A549 (cell line): ENCODE results near the gene RBMXL3. TPM values are rescaled to one million over a fixed set of nuclear protein-coding genes. Genes with fewer than 3 reads are reported as not detected.

Source experiments
- ATAC-seq, 2 experiments: fragments of 200-7000 bp in 1 of 2; fragments of >200 bp in 1 of 2; cut with Nextera tagmentation in 1 of 2; cut with Tn5 transposase in 1 of 2; 3 replicates each; pipeline versions ENCODE4 v1.8.0 to v1.9.1; 2018 to 2020; ENCODE audit warnings: mild to moderate bottlenecking in 1 of 2, moderate library complexity in 1 of 2
- CTCF ChIA-PET: fragments of 300-600 bp; sonication (Branson Sonifier 250); formaldehyde crosslinking; extraction: SDS; loops from one replicate; lab custom pipeline; 2021; ENCODE audit warnings: antibody characterized with exemption, inconsistent platforms; lab: Yijun Ruan, JAX
- POLR2A ChIA-PET: fragments of 350-600 bp; formaldehyde crosslinking; extraction: SDS; loops from one replicate; lab custom pipeline; 2021; ENCODE audit warnings: antibody characterized with exemption, inconsistent platforms; lab: Yijun Ruan, JAX
- DNase-seq, 2 experiments: peaks; one replicate each; pipeline versions ENCODE4 v3.0.0 to v3.0.0-alpha.2; 2011 to 2016; ENCODE audit warnings: low read depth in 1 of 2, low spot score in 1 of 2
- FAIRE-seq: peaks from 2 replicates; lab custom pipeline; 2011; peaks lifted over from hg19 to GRCh38; lab: Jason Lieb, UNC
- H3K27ac ChIP-seq, 2 experiments: fragments of >200 bp; sonication (Bioruptor Twin); formaldehyde crosslinking; 3 replicates each; pipeline ENCODE4 v1.5.1; 2016 to 2017
- H3K4me1 ChIP-seq: fragments of >200 bp; sonication (Bioruptor Twin); formaldehyde crosslinking; 3 replicates; pipeline ENCODE4 v1.6.1; 2016
- H3K4me2 ChIP-seq: fragments of >200 bp; sonication (Bioruptor Twin); formaldehyde crosslinking; 3 replicates; pipeline ENCODE4 v1.6.1; 2016
- H3K4me3 ChIP-seq: fragments of >200 bp; sonication (Bioruptor Twin); formaldehyde crosslinking; 3 replicates; pipeline ENCODE4 v1.5.1; 2016
- H3K9me3 ChIP-seq: fragments of >200 bp; sonication (Bioruptor Twin); formaldehyde crosslinking; 3 replicates; pipeline ENCODE4 v1.6.1; 2016
- BCL3 ChIP-seq: fragments of >200 bp; sonication (Bioruptor Twin); formaldehyde crosslinking; IDR thresholded peaks from 3 replicates; pipeline ENCODE4 v1.6.1; 2016
- BHLHE40 ChIP-seq: IDR thresholded peaks from 2 replicates; pipeline ENCODE4 v1.6.1; 2012; ENCODE audit warnings: low read depth, low read length, inconsistent platforms
- CBX2 ChIP-seq: fragments of 200-600 bp; sonication (generic); IDR thresholded peaks from 2 replicates; pipeline ENCODE4 v1.6.1; 2016; ENCODE audit warnings: low read depth, mild to moderate bottlenecking, borderline replicate concordance
- CBX8 ChIP-seq: fragments of 200-600 bp; sonication (generic); IDR thresholded peaks from 2 replicates; pipeline ENCODE4 v1.6.1; 2016
- CEBPB ChIP-seq, 2 experiments: fragments of >200 bp in 1 of 2; sonication (Bioruptor Twin) in 1 of 2; formaldehyde crosslinking in 1 of 2; IDR thresholded peaks; 2 replicates each; pipeline ENCODE4 v1.6.1; 2012 to 2016
- CHD4 ChIP-seq: fragments of 200-600 bp; sonication (generic); IDR thresholded peaks from 2 replicates; pipeline ENCODE4 v1.6.1; 2016; ENCODE audit warnings: antibody characterized with exemption, mild to moderate bottlenecking, borderline replicate concordance
- FOSB ChIP-seq: fragments of 250-450 bp; sonication (Bioruptor Pico); IDR thresholded peaks from 2 replicates; pipeline ENCODE4 v1.5.0; 2020; ENCODE audit warnings: mild to moderate bottlenecking, moderate library complexity
- HOXA7 ChIP-seq: fragments of 250-450 bp; sonication (Bioruptor Pico); IDR thresholded peaks from 2 replicates; pipeline ENCODE4 v1.5.0; 2020; ENCODE audit warnings: mild to moderate bottlenecking, moderate library complexity
- JUN ChIP-seq, 2 experiments: fragments of >200 bp; sonication (Bioruptor Twin); formaldehyde crosslinking; IDR thresholded peaks; 2 replicates in 1 of 2; 3 replicates in 1 of 2; pipeline ENCODE4 v1.6.1; 2016 to 2017
- KDM1A ChIP-seq: fragments of 200-600 bp; sonication (generic); IDR thresholded peaks from 2 replicates; pipeline ENCODE4 v1.6.1; 2016; ENCODE audit warnings: low read depth, mild to moderate bottlenecking
- NFE2L2 ChIP-seq: fragments of 150-350 bp; conservative IDR thresholded peaks from 2 replicates; pipeline ENCODE4 v1.6.1; 2014; ENCODE audit warnings: low read length
- POLR2AphosphoS2 ChIP-seq: conservative IDR thresholded peaks from 2 replicates; pipeline ENCODE4 v1.6.1; 2012; ENCODE audit warnings: low read length, improper control_type of control experiment, inconsistent platforms
- REST ChIP-seq: fragments of 200-600 bp; sonication (generic); IDR thresholded peaks from 2 replicates; pipeline ENCODE4 v1.6.1; 2016; ENCODE audit warnings: antibody characterized with exemption, mild to moderate bottlenecking, moderate library complexity
- RNF2 ChIP-seq: fragments of 200-600 bp; sonication (generic); IDR thresholded peaks from 2 replicates; pipeline ENCODE4 v1.6.1; 2016; ENCODE audit warnings: low read depth, mild to moderate bottlenecking, antibody characterized with exemption, moderate library complexity, borderline replicate concordance
- ZFP36 ChIP-seq: fragments of 450-650 bp; IDR thresholded peaks from 2 replicates; pipeline ENCODE4 v1.6.1; 2014; ENCODE audit warnings: borderline replicate concordance; ENCODE audit not compliant: partially characterized antibody
- ZNF302 ChIP-seq: fragments of 250-450 bp; sonication (Bioruptor Pico); IDR thresholded peaks from 2 replicates; pipeline ENCODE4 v1.9.0; 2021; ENCODE audit warnings: inconsistent platforms, mild to moderate bottlenecking, moderate library complexity
- ZSCAN20 ChIP-seq: fragments of 250-450 bp; sonication (Bioruptor Pico); IDR thresholded peaks from 2 replicates; pipeline ENCODE4 v1.8.0; 2022; ENCODE audit warnings: mild to moderate bottlenecking, moderate library complexity
- WGBS: methylation state at CpG from one replicate; pipeline ENCODE4 v1.1.6; 2017; ENCODE audit errors: missing lambda C conversion rate; 5-methylcytosine and 5-hydroxymethylcytosine counted together
- polyA plus RNA-seq, 4 experiments: library from polyadenylated mRNA; depleted of rRNA in 3 of 4; stranded (reverse); fragments of >200 nt; fragmentation: RNase III in 1 of 4; extraction: RNeasy Plus Mini Kit Qiagen cat#74134 plus additional on column Dnase treatment in 1 of 4; gene quantifications; 2 replicates in 3 of 4; 3 replicates in 1 of 4; pipeline ENCODE4 v1.2.3, GENCODE V29; 2011 to 2017

RBMXL3 gene
- polyA plus RNA-seq, 2 of the 4 experiments (the other 2 are of a cell fraction) = not detected

- no peak for FAIRE-seq
- Histone ChIP-seq H3K4me2 (no peak overlapping the region), H3K9me3 (no peaks in the 10 kb centered on the region)
- TF ChIP-seq KDM1A (no peak), BHLHE40 (no peak), ZNF302 (CRISPR knock-in tag) (no peak), CBX2 (no peak), REST (no peak), ZFP36 (no peak), NFE2L2 (no peak), CHD4 (no peak), ZSCAN20 (CRISPR knock-in tag) (no peak), CBX8 (no peak), JUN (IDR thresholded peaks at IDR 0.05) (no peak), HOXA7 (CRISPR knock-in tag) (no peak), POLR2AphosphoS2 (no peak)
- TF ChIP-seq, all 56 proteins: peak for 0
- no peak overlapping the region for H3K27ac ChIP-seq
- ChIA-PET CTCF (interaction anchor here (1.3 kb wide), 1 partner anchor 450 kb away, joined by 3 read pairs; no protein-coding TSS in a partner anchor), POLR2A (no interaction called here)
- DNase-seq = no peak
- under 1% methylated on average over 4 of the region's 4 CpGs for WGBS
- no peaks in the 10 kb centered on the region; the same call in 2 of the 3 replicates for H3K4me1 ChIP-seq
- ATAC-seq = no peak
- H3K4me3 ChIP-seq = no peak overlapping the region
These were observed 40.3 kb downstream of the RBMXL3 start for GRCh38 chrX:115229337-115230003.

DNA sequence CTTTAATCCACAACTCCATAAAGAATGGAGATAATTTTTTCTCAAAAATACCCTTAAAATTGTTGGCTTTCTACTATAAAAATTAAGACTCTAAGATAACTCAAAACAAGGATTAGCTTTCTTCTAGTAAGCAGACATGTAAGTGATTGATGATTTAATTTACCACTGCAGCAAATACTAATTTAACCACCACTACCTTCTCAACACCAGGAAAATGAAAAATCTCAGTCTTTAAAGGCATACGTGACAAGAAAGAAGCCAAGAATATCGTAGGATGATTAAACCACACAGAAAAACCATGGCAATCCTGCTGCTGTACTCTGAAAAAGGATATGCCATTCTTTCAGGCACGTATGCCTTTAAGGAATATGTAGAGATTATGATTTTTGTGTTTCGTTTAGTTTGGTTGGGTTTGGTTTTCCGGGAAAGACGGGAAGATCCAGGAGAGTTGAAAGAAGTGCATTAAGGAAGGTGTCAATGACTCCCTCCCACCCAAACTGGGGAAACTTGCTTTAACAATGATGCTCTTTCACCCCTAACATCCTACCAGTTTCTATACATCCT is 43.8 kb downstream of the RBMXL3 start:
- Histone ChIP-seq H3K9me3 (no peaks in the 10 kb centered on the region), H3K4me1 (no peaks in the 10 kb centered on the region; the same call in 2 of the 3 replicates), H3K27ac (no peak overlapping the region), H3K4me3 (peak overlapping the region; percentile 45; the same call in 2 of the 3 replicates)
- DNase-seq (no peak), ATAC-seq (no peak), FAIRE-seq (no peak)
- 16% methylated on average over 6 of the region's 6 CpGs for WGBS
- ChIA-PET CTCF (no interaction called here), POLR2A (no interaction called here)
- TF ChIP-seq ZSCAN20 (CRISPR knock-in tag) (no peak), CEBPB (IDR thresholded peaks at IDR 0.05) (no peak), FOSB (CRISPR knock-in tag) (no peak), CBX8 (peak; percentile 91; the same call in 1 of the 2 replicates), RNF2 (peak; percentile 29; the same call in 1 of the 2 replicates), BCL3 (no peak), ZFP36 (no peak)
- TF ChIP-seq, all 56 proteins: peak for 2
- peak overlapping the region; percentile 91 for H3K4me2 ChIP-seq
